ENCODE results near the gene XRCC3.

The XRCC3 gene

GRCh38 chr14:103725001-103725682, 9.9 kb upstream of the XRCC3 start:
- no peak for DNase-seq

GRCh38 chr14:103724116-103724515, 8.9 kb upstream of the XRCC3 start:
- DNase-seq, result no peak

DNA sequence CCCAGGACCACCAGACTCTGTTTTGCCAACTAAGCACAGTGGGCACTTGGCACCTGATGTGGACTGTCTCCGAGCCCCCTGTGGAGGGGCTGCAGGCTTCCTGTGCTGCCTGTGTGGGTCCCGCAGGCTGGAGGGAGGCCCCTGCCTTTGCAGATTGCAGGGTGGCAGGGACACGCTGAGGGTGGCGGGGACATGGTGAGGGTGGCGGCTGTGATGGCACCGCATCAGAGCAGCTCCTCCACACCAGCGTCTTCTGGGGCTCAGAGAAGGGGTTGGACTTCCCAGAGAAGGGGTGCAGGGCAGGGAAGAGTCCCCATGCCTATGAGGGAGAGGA, 8.5 kb upstream of the XRCC3 start:
- no peak for DNase-seq

- DNase-seq, result no peak
Observed at GRCh38 chr14:103721334-103722120, 6.3 kb upstream of the XRCC3 start.

DNA sequence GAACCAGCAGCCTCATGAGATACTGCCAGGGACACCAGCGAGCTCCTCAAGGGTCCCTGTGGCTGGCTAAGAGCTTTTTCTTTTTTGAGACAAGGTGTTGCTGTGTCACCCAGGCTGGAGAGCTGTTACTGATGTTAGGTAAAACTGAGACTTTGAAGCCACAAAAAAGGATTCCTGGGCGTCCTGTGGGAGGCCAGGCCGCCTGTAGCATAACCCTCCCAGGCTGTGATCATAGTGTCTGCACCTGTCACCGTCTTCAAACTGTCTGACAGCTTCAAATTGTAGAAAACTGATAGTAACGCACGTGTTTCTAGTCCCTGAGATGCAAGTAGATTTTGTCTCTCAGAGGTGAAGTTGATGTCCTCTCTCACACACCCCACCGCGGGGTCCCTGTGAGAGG, 4.5 kb upstream of the XRCC3 start:
- no peak for DNase-seq

GRCh38 chr14:103718572-103718971, 3.3 kb upstream of the XRCC3 start:
- no peak for DNase-seq

DNA sequence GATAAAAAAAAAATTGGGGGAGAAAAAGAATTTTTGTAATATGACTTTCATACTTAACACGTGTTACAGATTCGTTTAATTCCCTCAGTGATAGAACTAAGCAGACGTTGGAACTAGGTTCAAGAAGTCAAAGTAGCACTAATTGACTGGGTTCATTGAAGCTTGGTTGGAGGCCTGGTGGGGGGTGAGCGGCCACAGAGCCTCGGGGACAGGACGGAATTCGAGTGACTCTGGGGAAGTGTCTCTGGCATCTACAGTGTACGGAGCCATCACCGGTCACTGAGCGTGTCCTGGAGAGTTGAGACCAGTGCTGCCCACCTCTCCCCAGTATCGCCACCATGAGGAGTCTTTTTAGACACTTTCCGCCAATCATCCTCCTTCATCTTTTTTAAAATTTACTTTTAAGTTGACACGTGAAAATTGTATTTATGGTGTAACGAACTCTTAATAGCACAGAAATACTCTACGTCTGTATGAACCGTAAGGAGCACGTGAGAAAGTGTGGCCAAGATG, 1.7 kb upstream of the XRCC3 start:
- no peak for DNase-seq

- DNase-seq, result no peak
Observed at GRCh38 chr14:103716091-103716801, 995 bp upstream of the XRCC3 start.

GRCh38 chr14:103714063-103714724, 1.1 kb downstream of the XRCC3 start:
- no peak for DNase-seq

- no peak for DNase-seq
Observed at GRCh38 chr14:103713304-103714062, 1.8 kb downstream of the XRCC3 start.

GRCh38 chr14:103712633-103713247, 2.5 kb downstream of the XRCC3 start:
- no peak for DNase-seq

DNA sequence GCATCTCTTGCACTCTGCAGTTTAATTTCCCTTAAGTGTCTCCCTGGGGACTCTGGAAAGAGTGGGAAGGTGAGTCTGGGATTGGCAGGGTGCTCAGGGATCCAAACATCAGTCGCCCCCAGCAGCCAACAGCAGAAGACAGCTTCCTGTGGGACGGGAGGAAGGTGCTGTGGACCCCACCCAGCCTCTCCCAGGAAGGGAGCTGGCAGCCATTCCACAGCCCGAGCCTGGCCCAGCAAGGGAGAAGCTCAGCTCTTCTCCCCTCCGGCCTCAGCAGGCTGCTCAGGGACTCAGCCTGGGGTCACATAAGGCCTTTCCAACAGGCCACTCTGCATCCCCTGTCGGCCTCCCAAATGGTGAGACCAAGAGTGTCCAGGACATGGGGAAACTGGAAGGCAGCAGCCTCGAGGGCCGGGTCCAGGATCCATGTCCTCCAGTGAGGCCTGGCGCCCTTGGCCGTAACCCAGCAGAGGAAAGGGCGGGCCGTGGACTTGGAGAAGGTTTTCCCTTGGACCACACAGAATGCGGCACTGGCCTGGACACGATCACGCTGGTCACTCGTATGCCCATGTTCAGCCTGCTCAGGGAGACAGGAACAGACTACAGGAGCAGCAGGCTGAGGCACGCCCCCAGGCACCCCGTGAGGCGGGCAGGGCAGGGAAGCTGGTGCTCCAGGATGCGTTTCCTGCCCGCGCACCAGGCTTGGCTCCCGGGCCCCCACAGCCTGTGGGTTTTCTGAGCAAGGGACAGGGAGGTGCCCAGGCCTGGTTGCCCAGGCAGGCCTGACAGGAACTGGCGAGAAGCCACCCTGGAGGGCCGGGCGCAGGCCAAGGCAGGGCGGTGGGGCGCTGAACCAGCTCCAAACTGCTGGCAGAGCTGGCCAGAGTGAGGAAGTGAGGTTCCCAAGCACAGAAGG, 3.5 kb downstream of the XRCC3 start:
- DNase-seq, result no peak

- no peak for DNase-seq
Observed at GRCh38 chr14:103710771-103711377, 4.4 kb downstream of the XRCC3 start.

DNA sequence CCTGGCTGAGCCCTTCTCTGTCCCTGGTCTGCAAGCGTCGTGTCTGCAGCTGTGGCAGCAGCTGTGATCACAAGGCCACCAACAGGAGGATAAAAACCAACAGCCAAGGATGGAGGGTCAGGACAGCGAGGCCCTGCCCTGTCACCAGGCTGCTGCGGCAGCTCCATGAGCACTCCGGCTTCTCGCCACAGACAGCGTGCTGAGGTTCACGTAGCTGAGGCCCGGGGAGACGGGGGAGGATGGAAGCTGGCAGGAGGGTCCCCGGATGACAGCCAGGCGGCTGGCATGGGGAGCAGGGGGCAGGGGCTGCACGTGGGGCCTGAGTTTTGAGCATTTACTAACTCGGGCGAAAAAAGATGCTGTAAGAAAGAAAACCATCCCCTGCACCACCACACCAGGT, 5.4 kb downstream of the XRCC3 start:
- no peak for DNase-seq

DNA sequence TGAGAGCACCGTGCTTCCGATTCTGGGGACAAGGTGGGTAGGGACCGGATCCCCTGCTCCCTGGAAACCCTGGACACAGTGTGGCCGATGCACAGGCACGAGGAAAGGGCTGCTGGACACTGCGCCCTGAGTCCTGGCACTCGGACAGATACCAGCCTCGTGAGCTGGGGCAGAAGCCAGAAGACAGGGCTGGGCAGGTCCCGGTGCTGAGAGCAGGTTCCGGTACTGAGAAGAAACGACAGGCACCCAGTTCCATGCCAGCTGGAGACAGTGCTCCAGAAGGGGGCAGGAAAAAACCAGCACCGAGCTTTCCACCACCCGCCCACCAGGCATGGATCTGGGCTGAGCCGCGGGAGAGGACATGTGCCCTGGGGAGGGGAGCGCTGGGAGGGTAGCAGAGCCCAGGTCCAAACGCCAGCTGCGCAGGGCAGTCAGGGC, 6.5 kb downstream of the XRCC3 start:
- DNase-seq, result no peak

GRCh38 chr14:103707329-103708263, 7.7 kb downstream of the XRCC3 start:
- no peak for DNase-seq

DNA sequence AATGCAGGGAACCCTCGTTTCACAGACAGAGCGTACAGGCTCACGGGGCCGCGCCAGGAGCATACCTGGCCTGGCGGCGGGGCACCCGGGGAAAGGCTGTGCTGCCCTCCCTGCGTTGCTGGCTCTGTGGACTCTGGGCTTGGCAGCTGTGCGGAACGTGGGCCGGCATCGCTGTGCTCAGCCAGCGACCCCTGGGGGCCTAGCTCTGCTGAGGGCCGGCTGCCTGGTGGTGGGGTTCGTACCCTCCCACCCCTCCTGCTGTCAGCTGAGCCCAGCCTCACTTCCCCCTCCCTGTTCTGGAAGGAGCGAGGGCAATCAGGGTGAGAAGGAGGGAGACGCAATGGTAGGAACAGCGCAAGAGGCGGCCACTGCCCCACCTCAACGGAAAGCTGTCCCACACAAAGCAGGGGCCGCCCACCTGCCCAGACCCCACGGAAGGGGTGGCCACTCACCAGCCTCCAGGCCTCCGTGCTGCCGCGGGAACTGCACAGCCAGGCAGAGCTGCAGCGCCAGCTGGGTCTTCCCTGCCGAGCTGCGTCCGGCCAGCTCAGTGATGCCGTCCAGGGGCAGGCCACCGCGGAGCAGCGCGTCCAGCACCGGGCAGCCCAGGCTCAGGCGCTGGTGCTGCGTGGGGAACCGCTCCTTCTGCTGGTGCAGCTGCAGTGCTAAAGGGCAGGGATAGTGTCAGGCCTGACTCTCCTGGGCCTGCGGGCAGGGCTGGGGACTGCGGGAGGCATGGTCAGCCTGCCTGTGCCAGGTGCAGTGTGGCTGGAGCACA, 8.5 kb downstream of the XRCC3 start:
- DNase-seq, result no peak

All from CD4-positive, alpha-beta T cell treated with Interleukin-15 for 1 hour (primary cell).